ENCODE results near the gene ZNF878.
A peak's percentile ranks its signal among the peaks of the same experiment; 100 is the strongest.

The ZNF878 gene
- long read RNA-seq, result 0 reads

GRCh38 chr19:12052497-12053169 is at the start of gene ZNF878:
ZNF878 (minus strand) TSS chr19:12052961; CDS start chr19:12052801, 160 bp downstream.
- Histone ChIP-seq H3K27me3 (ENCODE audit: insufficient read depth, poor library complexity, severe bottlenecking) (no peaks in the 10 kb centered on the region), H3K27ac (replicated peaks) (no peak within 1 kb of the TSS), H3K4me3 (replicated peaks; ENCODE audit: insufficient read depth, low read length) (no peak within 1 kb of the TSS)
- peak in 1 of 2 experiments; percentile 56 for DNase-seq (ENCODE audit: low read depth in 1 of 2, low spot score in 1 of 2)
- TF ChIP-seq GABPA (IDR thresholded peaks at IDR 0.05; ENCODE audit: low read depth) (no peak), REST (IDR thresholded peaks at IDR 0.05; ENCODE audit: insufficient replicate concordance, low read depth) (no peak), POLR2AphosphoS5 (IDR thresholded peaks at IDR 0.05; ENCODE audit: low read depth) (no peak), SPI1 (IDR thresholded peaks at IDR 0.05; ENCODE audit: borderline replicate concordance, low read depth) (no peak), CTCF (IDR thresholded peaks at IDR 0.05; ENCODE audit: insufficient read depth, low read length) (no peak)

- TF ChIP-seq REST (IDR thresholded peaks at IDR 0.05; ENCODE audit: insufficient replicate concordance, low read depth) (no peak), SPI1 (IDR thresholded peaks at IDR 0.05; ENCODE audit: borderline replicate concordance, low read depth) (peak; percentile 54; the same call in 1 of the 2 replicates), CTCF (IDR thresholded peaks at IDR 0.05; ENCODE audit: insufficient read depth, low read length) (no peak)
- no peak overlapping the region; the same call in 1 of the 2 replicates for H3K27ac ChIP-seq (replicated peaks)
- H3K27me3 ChIP-seq (ENCODE audit: insufficient read depth, poor library complexity, severe bottlenecking), result no peaks in the 10 kb centered on the region
- DNase-seq (ENCODE audit: low read depth in 1 of 2, low spot score in 1 of 2), result peak; percentile 6 to 56
- no peak overlapping the region for H3K4me3 ChIP-seq (replicated peaks; ENCODE audit: insufficient read depth, low read length)
These were observed 45.3 kb upstream of the ZNF878 start for GRCh38 chr19:12098040-12098439.

- H3K27ac ChIP-seq (replicated peaks), result no peak overlapping the region
- no peak for TF ChIP-seq SPI1 (IDR thresholded peaks at IDR 0.05; ENCODE audit: borderline replicate concordance, low read depth)
- no peak for TF ChIP-seq POLR2AphosphoS5 (IDR thresholded peaks at IDR 0.05; ENCODE audit: low read depth)
- no peak for TF ChIP-seq REST (IDR thresholded peaks at IDR 0.05; ENCODE audit: insufficient replicate concordance, low read depth)
- no peak for TF ChIP-seq CTCF (IDR thresholded peaks at IDR 0.05; ENCODE audit: insufficient read depth, low read length)
- no peak for TF ChIP-seq GABPA (IDR thresholded peaks at IDR 0.05; ENCODE audit: low read depth)
- no peak overlapping the region for H3K4me3 ChIP-seq (replicated peaks; ENCODE audit: insufficient read depth, low read length)
- DNase-seq (ENCODE audit: low read depth in 1 of 2, low spot score in 1 of 2), result peak in 1 of 2 experiments; percentile 19
- no peaks in the 10 kb centered on the region for H3K27me3 ChIP-seq (ENCODE audit: insufficient read depth, poor library complexity, severe bottlenecking)
These were observed 42.5 kb upstream of the ZNF878 start for GRCh38 chr19:12095111-12095790.

Measured in HL-60 (cell line).